HG02981 (cell line): ENCODE data around the gene CHST9.
"Not testable (repeated sequence)": the region's sequence is repeated elsewhere in the genome, so short reads cannot be mapped to it uniquely, and the experiment has no call there.

Experiments
- ATAC-seq: cut with Tn5 transposase; IDR thresholded peaks from one replicate; pipeline ENCODE4 v1.9.1; 2021; ENCODE audit warnings: mild to moderate bottlenecking, moderate library complexity; ENCODE audit not compliant: unreplicated experiment

CHST9 gene

DNA sequence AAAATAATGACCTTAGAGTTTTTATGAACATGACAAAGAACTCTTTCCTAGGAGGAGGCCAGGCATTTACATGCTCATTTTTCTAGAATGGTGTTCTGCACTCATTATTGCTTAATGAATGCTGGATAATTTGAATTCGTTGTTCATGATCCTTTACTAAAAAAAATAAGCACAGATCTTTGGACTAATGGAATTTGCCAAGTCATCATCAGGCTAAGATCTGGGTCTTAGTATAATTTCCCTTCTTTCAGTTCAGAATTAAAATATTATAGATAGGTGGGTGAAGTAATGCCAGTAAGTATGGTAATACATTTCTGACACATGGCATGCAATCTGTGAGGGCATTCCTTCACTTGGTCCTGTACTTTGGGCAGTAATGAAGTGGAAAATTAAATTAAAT lies 175.8 kb downstream of the CHST9 start:
- no peak for ATAC-seq

DNA sequence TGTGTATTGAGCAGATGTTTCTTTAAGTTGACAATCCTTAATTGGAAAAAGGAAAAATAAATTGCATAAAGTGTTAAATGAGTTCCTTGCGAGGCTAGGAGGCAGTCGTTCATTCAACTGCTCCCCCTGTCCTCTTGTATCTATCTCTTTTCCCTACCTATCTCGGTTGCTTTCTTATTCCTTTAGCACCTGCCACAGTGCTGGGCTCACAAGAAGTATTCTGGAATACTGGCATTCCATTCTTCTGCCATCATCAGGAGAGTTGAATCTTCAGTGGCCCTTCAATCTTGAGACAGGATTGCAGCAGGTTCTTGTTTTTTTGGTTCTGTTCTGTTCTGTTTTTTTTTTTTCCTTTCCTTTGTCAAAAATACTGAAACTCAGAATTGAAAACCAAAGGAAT lies 176.5 kb downstream of the CHST9 start:
- ATAC-seq = no peak

GRCh38 chr18:27007880-27008279 lies 177.2 kb downstream of the CHST9 start:
- ATAC-seq = no peak

GRCh38 chr18:27005589-27005988 lies 179.5 kb downstream of the CHST9 start:
- no peak for ATAC-seq

DNA sequence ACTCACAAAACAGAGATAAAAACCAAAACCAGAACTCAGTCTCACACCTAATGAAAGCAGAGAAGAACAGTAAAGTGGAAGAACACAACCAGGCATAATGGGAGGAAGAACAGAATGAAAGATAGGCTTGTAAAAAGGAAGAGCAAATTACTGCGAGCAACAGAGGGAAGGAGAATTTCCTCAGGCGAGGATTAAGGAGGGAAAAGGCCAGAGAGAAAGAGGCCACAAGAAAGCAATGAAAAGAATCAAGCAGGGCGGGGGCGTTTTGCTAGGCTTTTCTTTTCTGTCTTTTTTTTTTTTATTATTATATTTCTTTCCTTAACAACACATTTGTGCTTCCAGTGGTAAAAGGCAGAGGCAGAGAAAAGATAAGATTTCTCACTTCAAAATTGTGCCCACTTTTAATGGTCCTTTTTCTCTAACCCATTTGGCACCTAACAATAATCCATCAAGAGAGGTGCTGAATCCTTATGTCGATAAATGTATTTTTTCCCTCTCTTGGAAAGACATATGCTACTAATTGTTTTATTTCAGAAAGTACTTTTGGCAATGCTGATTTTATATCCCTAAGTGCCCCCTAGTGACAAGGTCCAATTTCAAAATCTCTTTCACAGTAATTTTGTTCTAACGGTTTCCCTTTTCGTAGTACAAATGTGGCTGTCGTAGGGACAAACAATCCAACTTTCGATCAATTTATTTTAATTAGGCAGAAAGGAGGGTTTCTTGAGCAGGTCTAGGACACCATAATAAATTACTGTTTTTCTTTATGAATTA lies 180.9 kb downstream of the CHST9 start:
- ATAC-seq = no peak

- no peak for ATAC-seq
These were observed 185.3 kb downstream of the CHST9 start for GRCh38 chr18:26999797-27000196.

- ATAC-seq = no peak
These were observed 191.5 kb downstream of the CHST9 start for GRCh38 chr18:26993568-26993967.

DNA sequence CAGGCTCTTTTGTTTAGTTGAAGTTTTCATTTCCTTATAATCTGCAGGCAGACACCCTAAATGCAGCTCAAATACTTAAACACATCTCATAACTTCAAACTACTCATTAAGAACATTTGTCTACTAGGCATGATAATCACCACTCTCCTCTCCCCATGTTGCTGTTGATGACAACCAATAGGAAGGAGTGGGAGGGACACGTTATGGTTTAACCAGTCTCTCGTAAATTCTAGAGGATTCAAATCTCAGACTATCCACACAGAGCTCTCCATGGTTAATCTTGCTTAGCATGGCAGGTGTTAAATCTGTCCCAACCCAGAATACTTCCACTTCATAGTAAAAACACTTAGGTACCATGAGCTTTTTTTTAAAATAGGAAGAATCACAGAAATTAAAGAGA lies 192.2 kb downstream of the CHST9 start:
- ATAC-seq = no peak

DNA sequence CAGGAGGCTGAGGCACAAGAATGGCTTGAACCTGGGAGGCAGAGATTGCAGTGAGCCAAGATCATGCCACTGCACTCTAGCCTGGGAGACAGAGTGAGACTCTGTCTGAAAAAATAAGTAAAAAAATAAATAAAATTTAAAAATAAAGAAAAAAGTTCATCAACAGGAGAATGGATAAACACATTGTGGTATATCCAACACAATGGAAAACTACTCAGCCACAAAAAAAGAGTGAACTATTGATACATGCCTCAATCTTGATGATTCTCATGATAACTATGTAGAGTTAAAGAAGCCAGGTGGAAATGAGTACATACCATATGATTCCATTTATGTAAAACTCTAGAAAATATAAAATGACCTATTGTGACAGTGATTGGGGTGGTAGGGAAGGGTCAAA lies 195.3 kb downstream of the CHST9 start:
- ATAC-seq = no peak

GRCh38 chr18:26981360-26982082 lies 203.6 kb downstream of the CHST9 start:
- ATAC-seq = no peak

DNA sequence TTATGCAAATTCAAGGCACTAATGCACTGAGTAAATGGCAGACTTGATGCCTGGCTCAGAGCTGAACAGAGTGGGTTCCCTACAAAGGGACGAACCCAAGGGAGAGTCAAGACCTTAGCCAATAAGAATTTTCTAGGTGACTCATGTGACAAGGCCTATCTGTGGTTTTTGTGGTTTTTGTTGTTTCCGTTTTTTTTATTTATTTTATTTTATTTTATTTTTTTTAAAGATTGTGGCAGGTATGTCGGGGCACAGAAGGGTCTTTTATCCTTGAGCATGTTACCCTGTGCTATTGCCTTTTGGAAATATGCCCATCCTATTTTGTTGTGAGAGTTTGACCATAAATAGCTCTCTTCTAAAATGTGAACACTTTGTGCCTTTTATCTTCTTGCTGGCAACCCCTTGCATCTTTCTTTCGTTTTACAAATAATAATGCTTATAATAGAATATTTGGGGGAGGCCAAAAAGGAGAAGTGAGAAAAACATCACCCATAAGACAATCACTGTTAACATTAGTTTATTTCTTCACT lies 206.2 kb downstream of the CHST9 start:
- peak; percentile 95 for ATAC-seq

DNA sequence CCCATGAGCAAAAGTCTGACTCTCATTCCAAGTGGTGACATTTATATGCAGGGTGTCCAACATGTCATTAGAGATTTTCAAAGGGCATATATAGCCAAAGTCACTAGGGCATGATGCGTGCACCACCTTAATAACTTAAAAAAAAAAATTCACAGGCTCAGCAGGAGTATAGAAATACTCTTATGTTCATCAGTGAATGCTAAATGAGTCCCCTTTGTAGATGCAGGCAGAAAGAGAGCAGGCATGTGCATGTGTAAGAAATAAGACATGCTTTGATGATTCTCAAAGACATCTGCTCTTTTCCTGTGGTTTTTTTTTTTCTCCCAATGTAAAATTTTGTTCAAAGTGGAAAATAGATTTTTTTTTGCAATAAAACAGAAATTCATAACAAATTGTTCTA lies 207.3 kb downstream of the CHST9 start:
- no peak for ATAC-seq

DNA sequence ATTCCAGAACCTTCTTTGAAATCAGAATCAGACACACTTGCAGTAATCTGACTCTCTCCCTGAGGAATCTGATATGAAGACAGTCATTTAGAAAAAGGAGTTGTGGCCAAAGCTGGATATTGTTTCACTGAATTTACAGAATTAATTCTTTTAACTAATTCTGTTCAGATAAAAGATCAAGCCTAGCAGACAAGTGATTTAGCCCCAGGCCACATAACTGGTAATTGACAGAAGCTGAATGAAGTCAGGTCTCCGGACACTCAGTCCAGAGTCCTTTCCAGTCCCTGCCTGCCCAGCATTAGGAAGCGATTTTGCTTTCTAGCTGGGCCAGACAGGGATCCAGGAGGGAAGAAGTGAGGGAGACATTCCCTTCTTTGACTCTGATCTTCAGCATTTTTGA lies 208.9 kb downstream of the CHST9 start:
- ATAC-seq = no peak

DNA sequence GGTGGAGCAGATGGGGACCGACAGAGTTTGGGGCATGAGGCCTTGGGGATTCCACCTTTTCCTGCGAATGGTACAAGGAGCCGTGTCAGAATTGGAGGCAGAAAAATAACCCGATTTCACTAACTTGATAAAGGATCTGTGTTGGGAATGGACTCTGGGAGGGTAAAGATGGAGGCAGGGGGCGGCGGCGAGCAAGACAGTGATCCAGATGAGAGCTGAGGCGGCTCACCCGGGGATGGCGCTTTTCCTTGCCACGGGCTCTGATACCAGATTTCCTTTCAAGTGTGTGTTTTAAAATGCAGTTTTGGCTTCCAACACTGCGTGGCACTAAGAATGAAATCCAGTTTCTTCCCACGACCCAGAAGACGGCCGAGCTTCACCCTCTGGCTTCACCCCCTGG lies 212.6 kb downstream of the CHST9 start:
- ATAC-seq = not testable (repeated sequence)

DNA sequence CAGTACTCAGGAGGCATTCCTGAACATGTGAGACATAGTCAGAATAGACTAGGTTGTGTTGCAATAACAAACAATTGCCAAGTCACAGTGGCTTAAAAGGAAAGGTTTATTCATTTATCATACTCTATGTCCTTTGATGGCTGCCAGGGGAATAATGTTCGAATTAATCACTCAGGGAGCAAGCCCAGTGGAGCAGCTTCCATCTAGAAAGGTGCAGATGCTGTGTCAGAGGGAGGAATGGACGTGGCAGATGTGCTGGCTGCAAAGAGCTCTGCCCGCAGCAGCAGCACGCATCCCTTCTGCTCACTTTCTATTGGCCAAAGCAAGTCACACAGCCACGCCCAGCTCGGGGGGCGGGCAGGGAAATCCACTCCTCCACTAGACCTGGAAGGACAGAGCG lies 213.7 kb downstream of the CHST9 start:
- no peak for ATAC-seq

GRCh38 chr18:26970637-26971036 lies 214.5 kb downstream of the CHST9 start:
- ATAC-seq = no peak

DNA sequence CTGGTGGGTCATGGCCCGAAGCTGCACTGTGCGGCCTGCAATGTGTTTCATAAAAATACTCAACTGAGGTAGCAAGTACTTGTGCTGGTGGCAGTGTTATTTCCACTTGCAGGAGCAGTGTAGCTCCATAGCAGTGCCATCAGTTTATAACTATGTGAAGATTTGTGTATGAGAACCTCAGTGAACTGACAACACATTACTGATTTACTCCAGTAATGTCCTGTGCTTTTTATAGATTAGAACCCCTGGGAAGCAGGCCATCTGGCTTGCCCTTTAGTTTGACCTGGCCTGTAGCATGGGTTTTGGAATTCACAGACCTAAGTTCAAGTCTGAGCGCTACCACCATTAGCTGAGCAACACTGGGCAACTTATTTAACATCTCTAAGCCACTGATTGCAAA lies 219.9 kb downstream of the CHST9 start:
- ATAC-seq = no peak

DNA sequence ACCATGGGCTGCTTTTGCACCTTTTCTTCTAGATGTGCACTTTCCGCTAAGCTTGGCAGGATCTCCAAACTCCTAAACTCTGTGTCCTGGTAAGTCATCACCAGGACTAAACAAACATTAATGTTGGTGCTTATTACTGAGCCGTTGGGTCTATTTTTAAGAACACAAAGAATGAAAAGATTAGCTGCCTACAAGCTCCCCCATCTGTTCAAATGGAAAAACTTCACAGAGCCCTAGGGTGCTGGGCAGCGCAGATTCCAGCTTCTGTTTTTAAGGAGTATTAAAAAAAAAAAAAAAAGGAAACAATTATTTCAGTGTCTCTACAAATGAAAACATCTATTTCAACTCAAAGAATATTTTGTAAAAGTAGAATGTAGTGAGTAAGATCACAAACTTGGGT lies 221.8 kb downstream of the CHST9 start:
- no peak for ATAC-seq

- ATAC-seq = no peak
These were observed 223.3 kb downstream of the CHST9 start for GRCh38 chr18:26961839-26962238.

DNA sequence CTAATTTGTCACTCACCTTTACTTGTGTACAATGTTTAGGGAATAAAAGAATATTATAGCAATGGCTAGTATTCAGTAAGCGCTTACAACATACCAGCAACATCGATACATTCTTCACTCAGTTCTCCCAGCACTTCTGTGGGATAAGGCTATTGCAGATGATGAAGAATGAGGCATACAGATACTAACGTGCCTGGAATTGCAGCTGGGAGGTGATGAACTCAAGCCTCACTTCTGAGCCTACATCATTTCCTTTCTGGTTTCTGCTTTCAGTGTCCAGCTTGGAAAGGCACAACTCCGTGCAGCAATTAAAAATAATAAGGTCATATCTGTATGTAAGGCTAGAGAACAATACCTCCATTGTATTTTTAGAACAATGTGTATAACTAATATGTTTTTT lies 224.2 kb downstream of the CHST9 start:
- ATAC-seq = no peak

DNA sequence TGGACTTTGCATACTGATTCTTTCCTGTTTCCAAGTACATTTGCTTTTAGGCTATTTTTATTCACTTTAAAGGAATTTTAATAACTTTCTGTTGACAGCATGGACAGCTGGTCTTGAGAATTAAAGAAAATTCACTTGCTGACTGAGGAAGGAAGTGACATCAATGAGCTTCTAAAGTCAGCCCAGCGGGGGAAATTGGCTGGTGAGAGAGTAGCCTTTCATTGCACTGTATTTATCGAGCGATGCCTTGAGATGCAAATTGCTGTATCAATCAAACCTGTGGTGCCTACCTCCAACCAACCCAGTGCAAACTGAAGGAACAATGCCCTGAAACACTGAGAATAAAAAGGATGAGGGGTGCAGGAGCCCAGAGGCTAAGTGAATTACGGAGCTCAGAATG lies 228.2 kb downstream of the CHST9 start:
- ATAC-seq = no peak

DNA sequence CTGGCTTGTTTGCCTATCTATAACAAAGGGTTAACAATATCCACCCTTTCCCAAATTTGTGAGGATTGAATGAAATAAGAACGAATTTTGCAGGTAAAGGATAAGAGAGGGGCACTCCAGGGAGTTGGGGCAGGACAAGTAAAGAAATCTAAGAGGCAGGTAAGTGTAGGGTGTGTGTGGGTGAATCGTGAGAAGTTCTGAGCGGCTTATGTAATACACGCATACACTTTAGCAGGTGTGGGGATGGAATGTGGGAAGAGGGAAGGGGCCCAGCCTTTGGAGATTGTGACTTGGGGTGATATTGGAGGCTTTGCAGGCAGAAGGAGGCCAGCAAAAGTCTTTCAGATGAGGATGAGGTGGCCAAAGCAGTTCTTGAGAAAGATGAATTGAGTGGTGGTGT lies 236.4 kb downstream of the CHST9 start:
- ATAC-seq = no peak
